IPS-NIHi11 (cell line): ENCODE results near the gene CIAO3.

Source experiments
- DNase-seq: peaks from one replicate; pipeline ENCODE4 v3.0.0; 2012; ENCODE audit warnings: mixed read lengths, low spot score

The CIAO3 gene

GRCh38 chr16:722835-723633, 17.8 kb downstream of the CIAO3 start:
- DNase-seq: no peak

- DNase-seq: no peak
Measured at GRCh38 chr16:721765-722540, 18.8 kb downstream of the CIAO3 start.

- DNase-seq: peak; percentile 95
Measured at GRCh38 chr16:720990-721764, 19.6 kb downstream of the CIAO3 start, which contains the start of gene ANTKMT. ANTKMT (plus strand) TSS chr16:721146; CDS start chr16:721275, 129 bp downstream.

GRCh38 chr16:720447-720989, 20.3 kb downstream of the CIAO3 start:
- peak; percentile 52 for DNase-seq

- DNase-seq: no peak
Measured at GRCh38 chr16:719815-720446, 20.9 kb downstream of the CIAO3 start.

GRCh38 chr16:718922-719321, 21.9 kb downstream of the CIAO3 start:
- no peak for DNase-seq

- DNase-seq: no peak
Measured at GRCh38 chr16:718389-718788, 22.4 kb downstream of the CIAO3 start.

GRCh38 chr16:717450-718245, 23.1 kb downstream of the CIAO3 start:
- no peak for DNase-seq

GRCh38 chr16:716768-717325, 23.9 kb downstream of the CIAO3 start:
- DNase-seq: no peak

- peak; percentile 52 for DNase-seq
Measured at GRCh38 chr16:716200-716568, 24.6 kb downstream of the CIAO3 start.

- peak; percentile 61 for DNase-seq
Measured at GRCh38 chr16:715477-716199, 25.2 kb downstream of the CIAO3 start.

- peak; percentile 94 for DNase-seq
Measured at GRCh38 chr16:714558-715476, 26.0 kb downstream of the CIAO3 start, which contains the start of gene METRN. METRN (plus strand) TSS chr16:715118; CDS start chr16:715290, 172 bp downstream.

- no peak for DNase-seq
Measured at GRCh38 chr16:714079-714478, 26.7 kb downstream of the CIAO3 start.

- peak; percentile 40 for DNase-seq
Measured at GRCh38 chr16:712740-713250, 28.0 kb downstream of the CIAO3 start.

- peak; percentile 91 for DNase-seq
Measured at GRCh38 chr16:711548-712320, 29.1 kb downstream of the CIAO3 start.

- DNase-seq: no peak
Measured at GRCh38 chr16:711084-711483, 29.7 kb downstream of the CIAO3 start.

- DNase-seq: no peak
Measured at GRCh38 chr16:710500-711075, 30.2 kb downstream of the CIAO3 start.
